GM15510 (cell line): ENCODE data around the gene TPO.

Experiments
- POLR2A ChIP-seq: IDR thresholded peaks from 3 replicates; pipeline ENCODE4 v1.6.1; 2011; ENCODE audit warnings: borderline replicate concordance; ENCODE audit not compliant: insufficient read length; ENCODE audit errors: extremely low read depth

TPO gene

DNA sequence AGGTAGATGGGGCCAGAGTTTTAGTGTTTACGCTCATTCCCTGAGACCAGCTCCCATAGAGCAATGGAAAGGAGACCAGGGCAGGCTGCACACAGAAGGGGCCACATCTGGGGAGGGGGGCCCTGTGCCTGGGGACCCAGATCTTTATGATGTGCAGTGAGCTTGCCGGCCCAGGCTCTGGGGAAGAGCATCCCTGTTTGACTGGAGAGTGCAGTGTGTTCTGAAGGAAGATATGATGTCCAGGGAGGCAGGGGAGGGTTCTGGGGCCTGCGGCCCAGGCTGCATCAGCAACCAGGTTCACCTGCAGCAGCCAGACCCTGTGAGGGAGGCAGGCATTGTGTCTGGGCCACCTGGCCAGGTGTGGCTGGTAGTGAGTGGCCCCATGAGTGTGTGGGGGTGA is 13.8 kb downstream of the TPO start:
- TF ChIP-seq POLR2A: no peak

DNA sequence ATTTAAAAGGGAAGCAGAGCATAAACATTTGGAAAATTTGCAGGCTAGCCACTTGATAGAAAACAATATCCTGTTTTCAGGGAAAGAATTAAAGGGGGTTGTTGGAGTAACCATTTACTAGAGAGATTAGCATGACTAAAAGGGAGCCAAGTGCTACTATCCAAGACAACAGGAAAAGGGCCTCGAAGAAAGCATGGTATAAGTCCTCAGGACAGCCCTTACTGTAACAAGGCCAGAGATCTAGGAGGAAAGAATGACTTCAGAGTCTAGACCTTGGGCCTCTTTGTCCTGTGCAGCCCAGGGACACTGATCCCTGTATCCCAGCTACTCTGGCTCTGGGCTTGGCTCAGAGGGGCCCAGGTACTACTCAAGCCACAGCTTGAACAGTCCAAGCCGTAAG is 16.6 kb downstream of the TPO start:
- TF ChIP-seq POLR2A: no peak

DNA sequence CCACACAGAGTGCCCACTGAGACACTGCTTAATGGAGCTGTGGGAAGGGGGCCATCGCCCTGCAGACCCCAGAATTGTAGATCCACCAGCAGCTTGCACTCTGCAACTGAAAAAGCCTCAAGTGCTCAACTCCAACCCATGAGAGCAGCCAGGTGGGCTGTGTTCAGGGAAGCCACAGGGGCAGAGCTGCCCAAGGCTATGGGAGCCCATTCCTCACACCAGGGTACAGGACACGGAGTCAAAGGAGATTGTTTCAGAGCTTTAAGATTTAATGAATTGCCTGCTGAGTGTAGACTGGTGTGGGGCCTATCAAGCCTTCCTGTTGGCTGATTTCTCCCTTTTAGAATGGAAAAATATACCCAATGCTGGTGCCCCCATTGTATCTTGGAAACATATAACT is 17.2 kb downstream of the TPO start:
- TF ChIP-seq POLR2A: no peak

DNA sequence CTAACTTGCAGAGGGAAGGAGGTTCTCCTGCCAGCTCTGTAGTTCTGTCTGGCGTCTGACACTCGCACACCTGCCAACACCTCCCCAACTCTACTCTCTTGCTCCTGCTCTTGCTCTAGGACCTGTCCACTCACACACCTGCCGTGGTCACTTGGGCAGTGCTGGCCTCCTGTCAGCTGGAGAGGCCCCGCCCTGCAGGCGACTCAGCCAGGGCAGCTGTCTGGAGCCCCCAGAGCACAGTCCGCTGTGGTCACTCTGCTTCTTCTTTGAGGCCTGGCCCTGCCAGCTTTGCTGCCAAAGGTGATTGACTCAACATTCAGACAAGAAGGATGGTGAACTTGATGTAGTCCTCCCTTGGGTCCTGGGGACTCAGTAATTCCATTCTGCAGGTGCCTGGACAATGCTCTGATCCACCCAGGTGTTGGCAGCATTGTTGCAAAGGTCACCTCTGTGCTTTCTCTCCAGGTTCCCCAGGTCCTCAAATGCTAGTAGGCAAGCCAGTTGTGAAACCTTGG is 18.7 kb downstream of the TPO start:
- TF ChIP-seq POLR2A: no peak

DNA sequence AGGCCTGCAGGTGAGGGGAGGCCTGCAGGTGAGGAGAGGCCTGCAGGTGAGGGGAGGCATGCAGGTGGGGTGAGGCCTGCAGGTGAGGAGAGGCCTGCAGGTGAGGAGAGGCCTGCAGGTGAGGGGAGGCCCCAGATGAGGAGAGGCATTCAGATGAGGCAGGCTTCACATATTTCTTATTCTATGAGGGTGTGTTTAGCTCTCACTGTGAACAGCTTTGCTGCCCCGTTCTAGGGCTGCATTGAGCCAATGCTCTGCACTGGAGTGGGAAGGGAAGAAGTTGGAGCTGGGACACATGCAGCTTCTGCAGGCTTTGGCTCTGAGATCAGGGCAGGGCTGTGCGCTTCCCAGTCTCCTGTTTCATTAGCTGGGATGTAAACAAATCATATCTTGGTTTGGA is 19.5 kb downstream of the TPO start:
- no peak for TF ChIP-seq POLR2A

DNA sequence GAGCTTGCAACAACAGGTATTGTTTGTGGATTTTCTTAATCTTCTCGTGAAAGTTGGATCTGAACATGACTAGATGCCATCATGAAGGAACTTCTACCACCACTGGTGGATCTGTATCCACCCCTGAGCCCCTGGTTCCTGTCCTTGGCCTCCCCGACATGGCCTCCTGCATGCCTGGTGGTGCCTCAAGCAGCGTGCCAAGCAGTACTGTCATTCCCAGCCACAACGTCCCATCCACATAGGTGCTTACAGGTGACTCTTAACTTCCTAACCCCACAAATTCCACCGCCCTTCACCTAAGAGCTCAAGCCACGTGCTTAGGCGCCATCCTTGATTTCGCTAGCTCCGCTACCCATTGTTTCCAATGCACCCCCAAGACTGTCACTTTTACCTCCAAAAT is 23.1 kb downstream of the TPO start:
- TF ChIP-seq POLR2A: no peak

DNA sequence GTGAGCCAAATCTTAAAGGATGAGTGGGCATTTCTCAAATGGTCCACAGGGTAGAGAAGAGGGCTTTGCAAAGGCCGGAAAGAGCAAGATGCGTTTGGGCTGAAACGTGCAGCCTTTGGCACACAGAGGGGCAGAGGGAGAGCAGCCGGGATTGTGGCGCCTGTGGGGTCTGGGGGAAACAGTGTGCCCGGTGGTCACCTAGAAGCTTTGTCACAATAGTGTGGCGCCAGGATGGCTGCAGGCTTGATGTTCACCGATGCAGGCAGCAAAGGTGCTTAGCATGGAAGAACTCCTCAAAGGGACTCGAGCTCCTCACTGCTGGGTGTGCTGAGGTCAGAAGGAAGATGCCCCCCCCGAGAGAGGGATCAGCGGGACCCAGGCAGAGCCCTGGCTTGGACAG is 23.8 kb downstream of the TPO start:
- TF ChIP-seq POLR2A: no peak

DNA sequence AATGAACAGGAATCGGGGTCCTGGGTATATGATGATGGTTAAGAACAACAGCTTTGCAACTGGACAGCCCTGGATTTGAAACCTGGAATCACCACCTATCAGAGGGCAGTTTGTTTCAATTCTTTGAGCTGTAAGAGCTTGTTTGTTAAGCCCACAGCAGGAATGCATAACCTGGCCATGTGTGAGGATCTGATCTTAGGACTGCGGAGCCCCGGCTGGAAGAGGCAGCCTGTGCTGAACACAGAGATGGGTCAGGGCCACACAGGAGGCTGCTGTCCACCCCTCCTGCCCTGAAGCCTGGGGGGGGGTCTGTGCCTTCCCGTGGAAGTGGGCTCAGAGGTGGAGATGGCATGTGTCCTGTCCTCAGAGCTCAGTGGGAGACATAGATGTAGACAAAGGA is 24.3 kb downstream of the TPO start:
- no peak for TF ChIP-seq POLR2A

DNA sequence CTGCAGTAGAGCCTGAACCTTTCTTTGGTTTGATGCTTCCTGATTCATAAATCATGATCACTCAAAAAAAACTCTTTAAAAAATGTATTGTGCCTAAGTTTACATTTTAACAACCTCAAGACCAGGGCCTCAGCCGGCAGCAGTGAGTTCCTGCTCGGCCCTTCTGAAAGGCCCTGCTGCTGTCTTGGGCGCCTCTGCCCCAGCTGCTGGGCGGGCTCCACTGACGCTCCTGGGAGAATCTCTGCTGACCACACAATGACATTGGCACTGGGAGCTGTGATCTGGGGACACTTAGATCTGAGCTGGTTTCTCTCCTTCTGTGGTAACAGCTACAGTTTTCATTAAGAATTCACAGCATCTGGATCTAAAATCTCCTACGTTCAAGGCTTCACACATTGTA is 25.7 kb downstream of the TPO start:
- TF ChIP-seq POLR2A: no peak

DNA sequence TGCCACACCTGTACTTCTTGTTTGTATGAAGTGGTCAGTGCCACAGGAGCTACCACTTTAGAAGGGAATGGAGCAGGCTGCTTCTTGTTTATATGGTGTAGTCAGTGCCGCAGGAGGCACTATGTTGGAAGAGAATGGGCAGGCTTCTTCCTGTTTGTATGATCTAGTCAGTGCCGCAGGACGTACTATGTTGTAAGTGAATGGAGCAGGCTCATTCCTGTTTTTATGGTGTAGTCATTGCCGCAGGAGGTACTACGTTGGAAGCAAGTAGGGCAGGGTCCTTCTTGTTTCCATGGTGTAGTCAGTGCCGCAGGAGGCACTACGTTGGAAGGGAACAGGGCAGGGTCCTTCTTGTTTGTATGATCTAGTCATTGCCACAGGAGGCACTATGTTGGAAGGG is 27.3 kb downstream of the TPO start:
- no peak for TF ChIP-seq POLR2A

DNA sequence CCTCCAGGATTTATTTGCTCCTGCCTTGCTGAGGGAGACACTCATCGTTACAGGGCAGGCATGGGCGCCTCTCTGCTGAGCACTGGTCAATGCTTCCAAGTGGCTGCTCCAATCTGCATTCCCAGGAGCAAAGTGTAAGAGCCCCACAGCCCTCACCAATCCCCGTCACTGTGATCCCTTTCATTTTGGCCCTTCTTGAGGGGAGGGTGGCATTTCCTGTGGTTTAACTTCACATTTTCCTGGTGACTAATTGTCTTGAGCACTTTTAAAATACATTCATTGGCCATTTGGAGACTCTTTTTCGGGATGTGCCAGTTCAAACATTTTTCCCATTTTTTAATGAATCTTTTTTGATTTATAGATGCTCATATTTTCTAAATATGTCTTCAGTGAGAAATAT is 33.0 kb downstream of the TPO start:
- no peak for TF ChIP-seq POLR2A

DNA sequence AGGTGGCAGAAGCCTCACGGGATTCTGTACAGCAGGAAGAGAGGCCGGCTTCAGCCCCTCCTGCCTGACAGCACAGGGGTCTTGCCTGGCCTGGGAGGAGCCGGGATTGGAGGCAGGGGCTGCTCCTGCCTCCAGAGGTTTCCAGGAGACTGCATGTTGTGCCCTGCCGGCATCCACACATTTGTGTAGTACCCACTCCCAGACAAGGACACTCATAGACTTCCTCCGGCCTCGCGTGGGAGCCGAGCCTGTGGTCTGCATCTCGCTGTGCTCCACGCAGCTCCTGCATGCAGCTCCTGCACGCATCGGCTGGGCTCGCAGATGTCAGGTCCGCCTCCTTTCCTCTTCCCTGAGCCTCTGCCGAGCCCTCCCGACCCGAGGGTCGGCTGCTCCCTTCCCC is 34.7 kb downstream of the TPO start:
- no peak for TF ChIP-seq POLR2A

DNA sequence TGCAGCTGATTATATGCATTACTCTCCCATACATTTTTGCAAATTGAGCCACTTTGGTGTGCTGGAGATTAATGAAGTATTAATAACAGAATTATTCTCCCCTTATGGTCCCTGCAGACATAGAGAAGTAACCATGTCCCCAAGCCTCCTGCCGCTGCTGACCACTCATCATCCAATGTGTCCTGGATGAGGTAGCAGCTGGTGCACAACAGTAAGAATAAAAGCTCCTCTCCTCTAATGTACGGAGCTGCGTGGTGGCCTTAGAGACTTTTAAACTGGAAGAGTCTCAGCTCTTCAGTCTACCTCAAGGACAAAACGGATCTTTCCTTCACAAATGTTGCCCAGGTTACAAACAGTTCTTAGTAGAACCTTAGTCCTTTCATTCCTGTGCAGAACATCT is 37.7 kb downstream of the TPO start:
- TF ChIP-seq POLR2A: no peak

DNA sequence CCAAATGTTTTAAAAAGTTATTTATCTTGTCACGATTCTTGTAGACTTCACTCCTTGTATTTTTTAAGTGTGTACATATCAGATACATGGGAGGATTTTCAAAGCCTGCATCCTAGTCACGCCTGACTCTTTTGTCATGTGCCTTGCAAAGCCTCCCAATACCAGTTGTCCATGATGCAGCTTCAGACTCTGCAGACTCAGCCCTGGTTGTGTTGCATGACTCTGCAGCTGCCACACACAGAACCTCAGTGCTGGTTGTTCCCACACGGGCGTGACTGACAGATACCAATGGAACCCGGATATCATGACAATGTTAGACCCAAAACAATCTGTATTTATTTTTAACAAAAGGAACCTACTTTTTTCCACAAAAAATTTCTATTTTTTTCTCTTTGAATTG is 38.2 kb downstream of the TPO start:
- TF ChIP-seq POLR2A: no peak

DNA sequence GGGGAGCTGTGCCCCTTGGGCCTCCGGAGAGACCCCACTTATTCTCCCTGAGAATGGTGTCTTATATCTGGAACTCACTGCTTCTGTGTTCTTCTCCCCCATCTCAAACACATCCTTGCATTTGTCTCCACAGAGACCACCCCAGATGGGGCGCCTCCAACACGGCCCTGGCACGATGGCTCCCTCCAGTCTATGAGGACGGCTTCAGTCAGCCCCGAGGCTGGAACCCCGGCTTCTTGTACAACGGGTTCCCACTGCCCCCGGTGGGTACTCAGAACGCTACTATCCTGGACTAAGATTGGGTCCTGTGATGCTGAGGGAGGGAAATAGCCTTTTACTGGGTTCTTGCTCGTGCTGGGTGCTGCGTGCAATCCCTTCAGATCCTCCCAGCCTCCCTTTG is 40.3 kb downstream of the TPO start:
- no peak for TF ChIP-seq POLR2A

DNA sequence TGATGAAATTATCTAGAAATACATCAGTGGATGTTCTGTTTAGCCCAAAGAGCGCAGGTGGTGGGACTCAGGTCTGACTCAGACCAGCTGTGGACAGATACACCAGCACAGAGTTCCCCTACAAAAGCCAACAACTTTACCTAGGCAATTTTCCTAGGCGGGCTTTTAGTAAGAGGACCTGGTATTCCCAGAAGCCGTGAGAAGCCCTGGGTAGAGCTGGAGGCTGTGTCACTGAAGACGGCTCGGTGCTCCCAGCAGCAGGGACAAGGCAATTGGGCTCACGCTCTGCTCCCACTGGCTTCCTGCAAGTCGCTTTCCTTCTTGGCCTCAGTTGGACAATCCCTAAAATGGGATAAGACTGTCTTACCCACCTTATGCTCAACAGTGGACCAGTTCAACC is 41.1 kb downstream of the TPO start:
- no peak for TF ChIP-seq POLR2A

DNA sequence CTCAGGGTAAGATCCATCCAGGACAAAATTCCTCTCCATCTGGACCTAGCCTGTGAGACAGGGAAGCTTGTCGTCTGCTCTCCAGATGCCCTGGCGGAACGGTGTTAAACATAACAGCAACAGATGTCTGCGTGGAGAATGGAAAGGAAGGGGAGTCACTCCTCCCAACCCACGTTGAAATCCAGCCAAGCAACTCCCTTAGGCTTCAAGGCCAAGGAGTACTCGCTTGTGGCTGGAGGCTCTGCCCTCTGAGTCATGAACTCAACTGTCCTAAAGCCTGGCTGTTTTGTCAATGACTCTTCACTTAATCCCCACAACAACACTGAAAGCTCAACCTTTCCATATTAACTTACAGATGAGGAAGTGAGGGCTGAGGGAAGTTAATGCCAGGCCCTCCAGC is 42.2 kb downstream of the TPO start:
- no peak for TF ChIP-seq POLR2A
